Left cardiac atrium (tissue), 4 donors: ENCODE data around the gene PRKACA. TPM values are rescaled to one million over a fixed set of nuclear protein-coding genes. Genes with fewer than 3 reads are reported as not detected.

Experiments used
- ATAC-seq, 2 donors: fragments of 200-7000 bp; cut with Tn5 transposase; one replicate each; pipeline ENCODE4 v1.9.1; 2020; ENCODE audit warnings: mild to moderate bottlenecking in 2 of 2, moderate library complexity in 2 of 2
- DNase-seq: peaks from one replicate; pipeline ENCODE4 v3.0.0-alpha.2; 2020
- intact Hi-C, 2 donors: fragments of 100-400 bp; cut with DNase I; formaldehyde crosslinking; loops; one replicate each; pipeline versions ENCODE4 v1.14.1 to v1.15.1; 2022 to 2023
- total RNA-seq, 2 donors: library from RNA; stranded (reverse); fragmentation: NEBNext Ultra II Directional; extraction: Animal tissue kit (Norgen Biotek cat#: 25700); gene quantifications; one replicate each; pipeline ENCODE4 v1.2.1, GENCODE V29; 2021
- donor health status: DM: no; HTN: yes; CAD: no.
- donor health status: DM: no; HTN: yes; CAD: no; lungs with severe emphysema.
- donor health status: DM: yes; HTN: yes; CAD: no.
- donor health status: Dilated cardiomyopathy.

The PRKACA gene
- total RNA-seq, 2 donors from 2014 or later: 348 to 418 TPM

DNA sequence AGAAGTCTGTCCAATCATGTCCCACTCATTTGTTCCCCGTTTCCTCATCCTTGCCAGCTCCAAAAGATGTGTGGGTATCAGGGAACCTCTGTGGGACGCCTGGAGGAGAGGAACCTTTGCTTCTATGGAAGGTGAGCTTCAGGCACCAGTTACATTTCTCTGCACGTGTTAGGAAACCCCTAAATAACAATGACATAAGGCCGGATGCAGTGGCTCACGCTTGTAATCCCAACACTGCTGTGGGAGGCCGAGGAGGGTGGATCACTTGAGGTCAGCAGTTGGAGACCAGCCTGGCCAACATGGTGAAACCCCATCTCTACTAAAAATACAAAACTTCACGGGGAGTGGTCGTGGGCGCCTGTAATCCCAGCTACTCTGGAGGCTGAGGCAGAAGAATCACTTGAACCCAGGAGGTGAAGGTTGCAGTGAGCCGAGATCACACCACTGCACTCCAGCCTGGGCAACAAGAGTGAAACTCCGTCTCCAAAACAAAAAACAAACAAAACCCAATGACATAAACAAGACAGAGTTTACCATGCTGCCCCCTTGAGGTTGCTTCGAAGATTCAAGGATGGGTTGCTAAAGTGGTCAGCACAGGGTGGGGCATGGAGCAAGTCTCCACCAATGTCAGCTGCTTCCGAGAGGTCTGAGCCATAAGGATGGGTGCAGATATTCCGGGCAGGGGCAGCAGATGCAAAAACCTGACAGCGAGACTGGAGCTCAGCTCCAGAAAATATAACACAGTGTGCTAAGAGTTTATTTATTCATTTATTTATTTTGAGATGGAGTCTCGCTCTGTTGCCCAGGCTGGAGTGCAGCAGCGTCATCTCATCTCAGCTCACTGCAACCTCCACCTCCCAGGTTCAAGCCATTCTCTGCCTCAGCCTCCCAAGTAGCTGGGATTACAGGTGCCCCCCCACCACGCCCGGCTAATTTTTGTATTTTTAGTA lies 74.6 kb downstream of the PRKACA start:
- peak; percentile 44 for DNase-seq
- intact Hi-C loops: loop anchor here in 1 of 2 donors (10.0 kb wide), 1 partner anchor 768 kb away; no protein-coding TSS in a partner anchor
- ATAC-seq: peak; percentile 79 to 87

Other genes with a start within 250 kb of the PRKACA start
- 1 to 10 TPM; 1.0 to 1.2 TPM for gene NANOS3, start 240.6 kb downstream of the PRKACA start, total RNA-seq
- gene BRME1, start 211.6 kb downstream of the PRKACA start, total RNA-seq: 1 to 10 TPM in 1 of 2 donors, under 1 TPM in 1; 0.62 to 1.1 TPM
- gene CC2D1A, start 211.6 kb downstream of the PRKACA start, total RNA-seq: 10 to 100 TPM; 19.4 to 20.5 TPM
- gene PODNL1, start 179.3 kb downstream of the PRKACA start, total RNA-seq: 1 to 10 TPM; 1.1 to 1.4 TPM
- gene DCAF15, start 165.3 kb downstream of the PRKACA start, total RNA-seq: 10 to 100 TPM; 17.1 to 19.2 TPM
- 10 to 100 TPM; 11.0 to 12.3 TPM for gene RFX1, start 111.4 kb downstream of the PRKACA start, total RNA-seq
- gene RLN3, start 89.6 kb downstream of the PRKACA start, total RNA-seq: not detected
- gene IL27RA, start 86.0 kb downstream of the PRKACA start, total RNA-seq: 1 to 10 TPM; 4.7 to 6.2 TPM
- under 1 TPM; 0.50 to 0.88 TPM for gene PALM3, start 55.7 kb downstream of the PRKACA start, total RNA-seq
- 1 to 10 TPM; 4.6 to 5.7 TPM for gene MISP3, start 45.0 kb downstream of the PRKACA start, total RNA-seq
- gene C19orf67, start 32.0 kb downstream of the PRKACA start, total RNA-seq: not detected
- gene SAMD1, start 27.0 kb downstream of the PRKACA start, total RNA-seq: 10 to 100 TPM; 33.4 to 39.1 TPM
- 1 to 10 TPM in 1 of 2 donors, under 1 TPM in 1; 0.92 to 3.0 TPM for gene ASF1B, start 18.8 kb upstream of the PRKACA start, total RNA-seq
- gene ADGRL1, start 88.4 kb upstream of the PRKACA start, total RNA-seq: 10 to 100 TPM; 23.9 to 26.1 TPM